Measurements from ENCODE around the gene TMPRSS15. TPM values are rescaled to one million over a fixed set of nuclear protein-coding genes. Genes with fewer than 3 reads are reported as not detected.

The TMPRSS15 gene
- total RNA-seq, 2 donors from 2014 or later, result not detected

DNA sequence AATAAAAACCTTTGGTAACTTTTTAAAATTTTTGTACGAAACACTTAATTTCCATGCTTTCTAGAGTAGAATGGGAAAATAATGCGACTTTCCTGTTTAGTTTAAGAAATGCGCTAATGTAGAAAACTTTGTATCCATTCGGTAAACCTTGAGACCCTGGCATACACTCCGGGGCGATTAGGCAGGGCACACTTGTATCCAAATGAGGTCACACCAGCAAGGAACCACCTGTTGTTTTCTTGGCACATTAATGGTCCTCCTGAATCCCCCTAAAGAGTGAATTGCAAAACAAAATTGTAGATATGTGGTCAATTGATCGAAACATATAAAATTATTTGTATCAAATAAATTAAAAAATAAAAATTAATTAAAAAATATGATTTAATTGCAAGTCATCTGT lies 133.7 kb downstream of the TMPRSS15 start:
- H3K36me3 ChIP-seq (replicated peaks in 1 of 2; ENCODE audit: insufficient read depth in 1 of 2, low read depth in 2 of 2), result no peaks in the 10 kb centered on the region
- ATAC-seq, result no peak
- no peaks in the 10 kb centered on the region for H3K4me1 ChIP-seq
- H3K9me3 ChIP-seq, result no peaks in the 10 kb centered on the region
- no peak overlapping the region for H3K27ac ChIP-seq
- no peaks in the 10 kb centered on the region for H3K27me3 ChIP-seq
- H3K4me3 ChIP-seq, result no peak overlapping the region
- TF ChIP-seq, protein P1, sequence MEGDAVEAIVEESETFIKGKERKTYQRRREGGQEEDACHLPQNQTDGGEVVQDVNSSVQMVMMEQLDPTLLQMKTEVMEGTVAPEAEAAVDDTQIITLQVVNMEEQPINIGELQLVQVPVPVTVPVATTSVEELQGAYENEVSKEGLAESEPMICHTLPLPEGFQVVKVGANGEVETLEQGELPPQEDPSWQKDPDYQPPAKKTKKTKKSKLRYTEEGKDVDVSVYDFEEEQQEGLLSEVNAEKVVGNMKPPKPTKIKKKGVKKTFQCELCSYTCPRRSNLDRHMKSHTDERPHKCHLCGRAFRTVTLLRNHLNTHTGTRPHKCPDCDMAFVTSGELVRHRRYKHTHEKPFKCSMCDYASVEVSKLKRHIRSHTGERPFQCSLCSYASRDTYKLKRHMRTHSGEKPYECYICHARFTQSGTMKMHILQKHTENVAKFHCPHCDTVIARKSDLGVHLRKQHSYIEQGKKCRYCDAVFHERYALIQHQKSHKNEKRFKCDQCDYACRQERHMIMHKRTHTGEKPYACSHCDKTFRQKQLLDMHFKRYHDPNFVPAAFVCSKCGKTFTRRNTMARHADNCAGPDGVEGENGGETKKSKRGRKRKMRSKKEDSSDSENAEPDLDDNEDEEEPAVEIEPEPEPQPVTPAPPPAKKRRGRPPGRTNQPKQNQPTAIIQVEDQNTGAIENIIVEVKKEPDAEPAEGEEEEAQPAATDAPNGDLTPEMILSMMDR (IDR thresholded peaks at IDR 0.05), result no peak
- no peak for TF ChIP-seq POLR2A (IDR thresholded peaks at IDR 0.05)
- intact Hi-C loops (cut with DNase I), result no loop called here
- DNase-seq, result no peak
- 67 to 77% methylated on average over 7 of the region's 7 CpGs for WGBS, 2 donors

DNA sequence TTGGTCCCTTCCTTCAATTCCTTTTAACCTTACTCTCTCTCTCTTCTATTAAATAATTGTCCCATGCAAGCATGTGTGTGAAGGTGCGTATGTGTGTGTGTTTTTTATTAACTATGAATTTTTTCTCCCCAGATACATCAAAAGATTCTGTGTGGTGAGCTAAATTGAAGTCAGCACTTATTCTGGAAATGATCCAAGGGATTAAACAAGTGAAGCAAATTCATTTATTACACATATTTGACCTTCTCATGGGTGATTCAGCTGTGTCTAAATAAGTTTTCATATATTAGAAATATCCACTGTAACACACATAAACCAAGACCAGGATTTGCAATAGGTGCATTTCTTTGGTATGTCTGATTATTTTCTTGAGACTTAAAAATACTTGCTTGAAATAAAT lies 134.7 kb downstream of the TMPRSS15 start:
- TF ChIP-seq, protein P1 (IDR thresholded peaks at IDR 0.05), result no peak
- no peak for TF ChIP-seq POLR2A (IDR thresholded peaks at IDR 0.05)
- DNase-seq, result no peak
- intact Hi-C loops (cut with DNase I), result no loop called here
- WGBS, 2 donors, result 59 to 69% methylated on average over 1 of the region's 1 CpG
- H3K4me3 ChIP-seq, result no peak overlapping the region
- no peaks in the 10 kb centered on the region for H3K4me1 ChIP-seq
- H3K27me3 ChIP-seq, result no peaks in the 10 kb centered on the region
- no peaks in the 10 kb centered on the region for H3K36me3 ChIP-seq (replicated peaks in 1 of 2; ENCODE audit: insufficient read depth in 1 of 2, low read depth in 2 of 2)
- no peak overlapping the region for H3K27ac ChIP-seq
- no peaks in the 10 kb centered on the region for H3K9me3 ChIP-seq
- ATAC-seq, result no peak

DNA sequence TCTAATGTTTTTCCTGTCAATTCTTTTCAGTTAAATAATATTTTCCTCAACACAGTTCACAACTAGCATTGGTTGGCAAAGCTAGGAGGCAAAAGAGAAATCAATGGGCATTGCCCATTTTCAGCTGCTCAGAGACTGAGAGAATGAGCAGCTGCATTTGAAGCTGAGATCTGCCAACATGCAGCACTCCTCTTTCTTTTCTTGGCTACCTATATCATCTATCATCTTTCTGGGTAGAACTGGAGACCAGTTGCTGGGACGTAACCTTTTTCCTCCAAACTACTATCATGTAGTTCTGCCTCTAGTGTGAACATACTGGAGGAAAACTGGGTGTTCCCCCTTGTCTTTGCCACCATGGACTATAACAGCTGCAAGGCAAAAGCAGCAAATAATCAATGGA lies 136.1 kb downstream of the TMPRSS15 start:
- no peaks in the 10 kb centered on the region for H3K36me3 ChIP-seq (replicated peaks in 1 of 2; ENCODE audit: insufficient read depth in 1 of 2, low read depth in 2 of 2)
- ATAC-seq, result no peak
- no peak for TF ChIP-seq POLR2A (IDR thresholded peaks at IDR 0.05)
- TF ChIP-seq, protein P1 (IDR thresholded peaks at IDR 0.05), result no peak
- DNase-seq, result no peak
- intact Hi-C loops (cut with DNase I), result no loop called here
- H3K4me3 ChIP-seq, result no peak overlapping the region
- no peaks in the 10 kb centered on the region for H3K4me1 ChIP-seq
- no peaks in the 10 kb centered on the region for H3K9me3 ChIP-seq
- WGBS, 2 donors, result 40 to 48% methylated on average over 1 of the region's 1 CpG
- no peak overlapping the region for H3K27ac ChIP-seq
- no peaks in the 10 kb centered on the region for H3K27me3 ChIP-seq

DNA sequence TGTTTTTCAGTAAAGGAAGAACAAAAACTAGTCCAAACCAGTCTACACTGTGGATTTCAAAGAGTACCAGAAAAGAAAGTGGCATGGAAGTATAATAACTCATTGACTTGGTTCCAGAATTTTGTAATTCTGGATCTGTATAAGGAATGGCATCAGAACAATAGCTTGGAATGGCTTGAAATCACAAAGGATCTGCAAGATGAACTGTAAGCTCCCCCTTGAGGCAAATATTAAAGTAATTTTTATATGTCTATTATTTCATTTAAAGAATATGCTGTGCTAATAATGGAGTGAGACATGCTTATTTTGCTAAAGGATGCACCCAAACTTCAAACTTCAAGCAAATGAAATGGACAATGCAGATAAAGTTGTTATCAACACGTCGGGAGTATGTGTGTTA lies 137.6 kb downstream of the TMPRSS15 start:
- H3K9me3 ChIP-seq, result no peaks in the 10 kb centered on the region

DNA sequence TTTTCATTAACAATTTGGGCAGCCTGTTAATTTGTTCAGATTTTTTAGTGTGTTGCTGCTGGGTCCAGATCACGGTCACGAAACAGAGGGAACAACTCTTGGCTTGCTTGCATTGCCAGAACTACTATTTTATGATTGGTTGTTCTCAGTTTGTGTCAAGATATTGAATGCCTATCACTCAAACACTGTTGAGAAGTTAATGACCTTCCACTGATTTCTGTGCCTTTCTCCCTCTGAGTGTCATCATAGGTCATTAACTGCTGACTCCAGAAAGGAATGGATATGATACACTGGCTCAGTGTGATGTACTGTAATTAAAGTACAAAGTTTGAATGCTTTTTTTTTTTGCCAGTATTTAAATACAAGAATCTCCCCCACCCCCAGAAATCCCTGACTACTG lies 149.8 kb downstream of the TMPRSS15 start:
- DNase-seq, result no peak
- H3K36me3 ChIP-seq (replicated peaks in 1 of 2; ENCODE audit: insufficient read depth in 1 of 2, low read depth in 2 of 2), result no peaks in the 10 kb centered on the region
- no peaks in the 10 kb centered on the region for H3K27me3 ChIP-seq
- no peak overlapping the region for H3K4me3 ChIP-seq
- H3K4me1 ChIP-seq, result no peaks in the 10 kb centered on the region
- H3K9me3 ChIP-seq, result no peaks in the 10 kb centered on the region
- no peak for TF ChIP-seq POLR2A (IDR thresholded peaks at IDR 0.05)
- TF ChIP-seq, protein P1 (IDR thresholded peaks at IDR 0.05), result no peak
- WGBS, 2 donors, result 49 to 50% methylated on average over 2 of the region's 2 CpGs
- ATAC-seq, result no peak
- intact Hi-C loops (cut with DNase I), result no loop called here
- no peak overlapping the region for H3K27ac ChIP-seq

More for the DNA sequence above, 137.6 kb downstream of the TMPRSS15 start:
- H3K27me3 ChIP-seq, result no peaks in the 10 kb centered on the region
- H3K36me3 ChIP-seq (replicated peaks in 1 of 2; ENCODE audit: insufficient read depth in 1 of 2, low read depth in 2 of 2), result no peaks in the 10 kb centered on the region
- no peaks in the 10 kb centered on the region for H3K4me1 ChIP-seq
- no peak overlapping the region for H3K27ac ChIP-seq
- TF ChIP-seq, protein P1 (IDR thresholded peaks at IDR 0.05), result no peak
- no peak for TF ChIP-seq POLR2A (IDR thresholded peaks at IDR 0.05)
- intact Hi-C loops (cut with DNase I), result no loop called here
- DNase-seq (no peak), ATAC-seq (no peak)
- no peak overlapping the region for H3K4me3 ChIP-seq
- 49 to 69% methylated on average over 2 of the region's 2 CpGs for WGBS, 2 donors
